K562 (cell line): ENCODE data around the gene RBM20.

Experiments used
- ATF2 ChIP-seq: sonication (generic); formaldehyde crosslinking; IDR thresholded peaks from 2 replicates; pipeline ENCODE4 v1.8.1; 2022; ENCODE audit warnings: missing genetic modification reagents
- ESRRA ChIP-seq: fragments of 450-650 bp; IDR thresholded peaks from 2 replicates; pipeline ENCODE4 v1.6.1; 2014; ENCODE audit warnings: low read depth, mild to moderate bottlenecking, moderate library complexity, borderline replicate concordance
- HCFC1 ChIP-seq: IDR thresholded peaks from 2 replicates; pipeline ENCODE4 v1.6.1; 2012; ENCODE audit warnings: low read depth, low read length, improper control_type of control experiment
- IRF9 ChIP-seq: fragments of 450-650 bp; IDR thresholded peaks from 2 replicates; pipeline ENCODE4 v1.6.1; 2016; ENCODE audit warnings: missing biosample characterization, missing genetic modification characterization
- NCOR1 ChIP-seq: fragments of 450-650 bp; IDR thresholded peaks from 2 replicates; pipeline ENCODE4 v1.6.1; 2016; ENCODE audit warnings: mild to moderate bottlenecking, moderate library complexity
- POLR2A ChIP-seq: fragments of 450-650 bp; conservative IDR thresholded peaks from 2 replicates; pipeline ENCODE4 v1.6.1; 2016
- TAF1 ChIP-seq: IDR thresholded peaks from 2 replicates; pipeline ENCODE4 v1.6.1; 2011; ENCODE audit warnings: mild to moderate bottlenecking, low read length, moderate library complexity; ENCODE audit not compliant: insufficient read depth, control insufficient read depth, severe bottlenecking; ENCODE audit errors: extremely low read depth
- ZNF274 ChIP-seq: IDR thresholded peaks from 2 replicates; pipeline ENCODE4 v1.6.1; 2011; ENCODE audit warnings: low read depth, mild to moderate bottlenecking, low read length, moderate library complexity, borderline replicate concordance
- TF ChIP-seq, protein P1 (sequence below): sonication (generic); formaldehyde crosslinking; IDR thresholded peaks from 2 replicates; pipeline ENCODE4 v1.8.1; 2023; ENCODE audit warnings: mild to moderate bottlenecking, missing genetic modification reagents, moderate library complexity
- TF ChIP-seq, protein P2 (sequence below), 2 experiments: fragments of 450-650 bp; formaldehyde crosslinking in 1 of 2; IDR thresholded peaks; 2 replicates each; pipeline versions ENCODE4 v1.4.0 to v1.6.1; 2014 to 2020; ENCODE audit warnings: mild to moderate bottlenecking in 2 of 2, borderline replicate concordance in 1 of 2, low read depth in 1 of 2

- no peak for TF ChIP-seq POLR2A
- TF ChIP-seq ZNF274 = no peak
- TF ChIP-seq NCOR1 = no peak
- TF ChIP-seq ESRRA = no peak
- TF ChIP-seq, protein P1, sequence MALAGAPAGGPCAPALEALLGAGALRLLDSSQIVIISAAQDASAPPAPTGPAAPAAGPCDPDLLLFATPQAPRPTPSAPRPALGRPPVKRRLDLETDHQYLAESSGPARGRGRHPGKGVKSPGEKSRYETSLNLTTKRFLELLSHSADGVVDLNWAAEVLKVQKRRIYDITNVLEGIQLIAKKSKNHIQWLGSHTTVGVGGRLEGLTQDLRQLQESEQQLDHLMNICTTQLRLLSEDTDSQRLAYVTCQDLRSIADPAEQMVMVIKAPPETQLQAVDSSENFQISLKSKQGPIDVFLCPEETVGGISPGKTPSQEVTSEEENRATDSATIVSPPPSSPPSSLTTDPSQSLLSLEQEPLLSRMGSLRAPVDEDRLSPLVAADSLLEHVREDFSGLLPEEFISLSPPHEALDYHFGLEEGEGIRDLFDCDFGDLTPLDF (CRISPR knock-in tag) = no peak
- TF ChIP-seq, protein P2, sequence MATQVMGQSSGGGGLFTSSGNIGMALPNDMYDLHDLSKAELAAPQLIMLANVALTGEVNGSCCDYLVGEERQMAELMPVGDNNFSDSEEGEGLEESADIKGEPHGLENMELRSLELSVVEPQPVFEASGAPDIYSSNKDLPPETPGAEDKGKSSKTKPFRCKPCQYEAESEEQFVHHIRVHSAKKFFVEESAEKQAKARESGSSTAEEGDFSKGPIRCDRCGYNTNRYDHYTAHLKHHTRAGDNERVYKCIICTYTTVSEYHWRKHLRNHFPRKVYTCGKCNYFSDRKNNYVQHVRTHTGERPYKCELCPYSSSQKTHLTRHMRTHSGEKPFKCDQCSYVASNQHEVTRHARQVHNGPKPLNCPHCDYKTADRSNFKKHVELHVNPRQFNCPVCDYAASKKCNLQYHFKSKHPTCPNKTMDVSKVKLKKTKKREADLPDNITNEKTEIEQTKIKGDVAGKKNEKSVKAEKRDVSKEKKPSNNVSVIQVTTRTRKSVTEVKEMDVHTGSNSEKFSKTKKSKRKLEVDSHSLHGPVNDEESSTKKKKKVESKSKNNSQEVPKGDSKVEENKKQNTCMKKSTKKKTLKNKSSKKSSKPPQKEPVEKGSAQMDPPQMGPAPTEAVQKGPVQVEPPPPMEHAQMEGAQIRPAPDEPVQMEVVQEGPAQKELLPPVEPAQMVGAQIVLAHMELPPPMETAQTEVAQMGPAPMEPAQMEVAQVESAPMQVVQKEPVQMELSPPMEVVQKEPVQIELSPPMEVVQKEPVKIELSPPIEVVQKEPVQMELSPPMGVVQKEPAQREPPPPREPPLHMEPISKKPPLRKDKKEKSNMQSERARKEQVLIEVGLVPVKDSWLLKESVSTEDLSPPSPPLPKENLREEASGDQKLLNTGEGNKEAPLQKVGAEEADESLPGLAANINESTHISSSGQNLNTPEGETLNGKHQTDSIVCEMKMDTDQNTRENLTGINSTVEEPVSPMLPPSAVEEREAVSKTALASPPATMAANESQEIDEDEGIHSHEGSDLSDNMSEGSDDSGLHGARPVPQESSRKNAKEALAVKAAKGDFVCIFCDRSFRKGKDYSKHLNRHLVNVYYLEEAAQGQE (IDR thresholded peaks at IDR 0.05; ENCODE audit: borderline replicate concordance) = no peak
- TF ChIP-seq, protein P2 (CRISPR knock-in tag; IDR thresholded peaks at IDR 0.05; ENCODE audit: low read depth) = no peak
- no peak for TF ChIP-seq IRF9 (tag)
- no peak for TF ChIP-seq HCFC1
- TF ChIP-seq TAF1 = no peak
- TF ChIP-seq ATF2 (CRISPR knock-in tag) = no peak
Measured at GRCh38 chr10:110647136-110647430, 2.9 kb downstream of the RBM20 start.
